HG02938 (cell line): ENCODE data around the gene SLC25A40.

Experiments
- ATAC-seq: cut with Tn5 transposase; IDR thresholded peaks from one replicate; pipeline ENCODE4 v1.9.1; 2021; ENCODE audit warnings: mild to moderate bottlenecking, moderate library complexity; ENCODE audit not compliant: unreplicated experiment

SLC25A40 gene

GRCh38 chr7:87785368-87785995 lies 90.7 kb downstream of the SLC25A40 start:
- ATAC-seq, result no peak

GRCh38 chr7:87784424-87784823 lies 91.7 kb downstream of the SLC25A40 start:
- no peak for ATAC-seq
